GM23248 (cell line): ENCODE results near the gene RTTN. TPM values are rescaled to one million over a fixed set of nuclear protein-coding genes. Genes with fewer than 3 reads are reported as not detected.

Source experiments
- DNase-seq: peaks from one replicate; pipeline ENCODE4 v3.0.0-alpha.2; 2015
- H2AFZ ChIP-seq: fragments of 200-600 bp; sonication (generic); 2 replicates; pipeline ENCODE4 v1.6.1; 2016; ENCODE audit warnings: antibody characterized with exemption
- H3F3A ChIP-seq: fragments of 200-600 bp; sonication (generic); 2 replicates; pipeline ENCODE4 v1.6.1; 2016; ENCODE audit warnings: mild to moderate bottlenecking, antibody characterized with exemption, mixed run types; ENCODE audit not compliant: insufficient read depth
- H3K27ac ChIP-seq: fragments of 200-600 bp; sonication (generic); 2 replicates; pipeline ENCODE4 v1.5.1; 2016; ENCODE audit warnings: mild to moderate bottlenecking
- H3K27me3 ChIP-seq: fragments of 200-600 bp; sonication (generic); replicated peaks from 2 replicates; pipeline ENCODE4 v1.6.1; 2016; ENCODE audit warnings: mild to moderate bottlenecking; ENCODE audit not compliant: insufficient read depth
- H3K36me3 ChIP-seq: fragments of 200-600 bp; sonication (generic); 2 replicates; pipeline ENCODE4 v1.6.1; 2016; ENCODE audit warnings: low read depth, mild to moderate bottlenecking
- H3K4me1 ChIP-seq: fragments of 200-600 bp; sonication (generic); 2 replicates; pipeline ENCODE4 v1.6.1; 2016; ENCODE audit warnings: mild to moderate bottlenecking; ENCODE audit not compliant: insufficient read depth
- H3K4me2 ChIP-seq: fragments of 200-600 bp; sonication (generic); one replicate; pipeline ENCODE4 v1.6.1; 2016; ENCODE audit warnings: mild to moderate bottlenecking; ENCODE audit not compliant: unreplicated experiment
- H3K4me3 ChIP-seq: fragments of 200-600 bp; sonication (generic); 2 replicates; pipeline ENCODE4 v1.5.1; 2016; ENCODE audit warnings: mild to moderate bottlenecking
- H3K79me2 ChIP-seq: fragments of 200-600 bp; sonication (generic); 2 replicates; pipeline ENCODE4 v1.6.1; 2016; ENCODE audit warnings: mild to moderate bottlenecking; ENCODE audit not compliant: insufficient read depth
- H3K9ac ChIP-seq: fragments of 200-600 bp; sonication (generic); 2 replicates; pipeline ENCODE4 v1.6.1; 2016; ENCODE audit warnings: mild to moderate bottlenecking
- H3K9me2 ChIP-seq: fragments of 200-600 bp; sonication (generic); 2 replicates; pipeline ENCODE4 v1.6.1; 2016; ENCODE audit warnings: mixed run types, mild to moderate bottlenecking, moderate library complexity; ENCODE audit not compliant: insufficient read depth
- H3K9me3 ChIP-seq: fragments of 200-600 bp; sonication (generic); one replicate; pipeline ENCODE4 v1.6.1; 2017; ENCODE audit warnings: low read depth
- H4K20me1 ChIP-seq: fragments of 200-600 bp; sonication (generic); 2 replicates; pipeline ENCODE4 v1.6.0; 2016; ENCODE audit not compliant: insufficient read depth
- EZH2 ChIP-seq: fragments of 200-600 bp; sonication (generic); IDR thresholded peaks from 2 replicates; pipeline ENCODE4 v1.6.1; 2018; ENCODE audit warnings: antibody characterized with exemption, mild to moderate bottlenecking; ENCODE audit not compliant: insufficient read depth, poor library complexity, severe bottlenecking
- EZH2phosphoT487 ChIP-seq: fragments of 200-600 bp; sonication (generic); IDR thresholded peaks from 2 replicates; pipeline ENCODE4 v1.6.1; 2018; ENCODE audit warnings: antibody characterized with exemption, moderate library complexity, mild to moderate bottlenecking, low read depth; ENCODE audit not compliant: insufficient read depth
- WGBS, 2 experiments: methylation state at CpG; one replicate each; pipeline ENCODE4 v1.1.6; 2015 to 2017; ENCODE audit warnings: low lambda C conversion rate in 2 of 2, low coverage in 1 of 2; ENCODE audit errors: missing lambda C conversion rate in 2 of 2; 5-methylcytosine and 5-hydroxymethylcytosine counted together
- in situ Hi-C: fragments of 300-500 bp; cut with MboI; formaldehyde crosslinking; loops from 2 replicates; pipeline ENCODE4 v1.15.0; 2020
- polyA plus RNA-seq: library from polyadenylated mRNA; unstranded; fragments of >200 nt; fragmentation: Nextera tagmentation; extraction: Ambion mirVana; gene quantifications from 2 replicates; pipeline ENCODE4 v1.2.1, GENCODE V29; 2016
- total RNA-seq: library from RNA; depleted of rRNA; stranded (reverse); fragments of >200 nt; shearing (Covaris generic); gene quantifications from 2 replicates; pipeline ENCODE4 v1.2.3, GENCODE V29; 2014

RTTN gene
- total and polyA plus RNA-seq, 2 experiments from 2014 or later, result 12.4 to 19.3 TPM

- DNase-seq, result peak; percentile 74
- 100% methylated on average over 1 of the region's 1 CpG for WGBS, 2 experiments
- in situ Hi-C loops, result no loop called here
Observed at GRCh38 chr18:69974365-69974764, 231.1 kb downstream of the RTTN start.

GRCh38 chr18:69969491-69969890, 236.0 kb downstream of the RTTN start:
- Histone ChIP-seq H3K79me2 (no peaks in the 10 kb centered on the region), H3F3A (no peaks in the 10 kb centered on the region), H4K20me1 (no peaks in the 10 kb centered on the region), H3K9ac (no peak overlapping the region), H2AFZ (no peak overlapping the region), H3K4me1 (no peaks in the 10 kb centered on the region), H3K9me3 (no peaks in the 10 kb centered on the region), H3K4me3 (no peak overlapping the region), H3K27ac (no peak overlapping the region), H3K9me2 (no peaks in the 10 kb centered on the region), H3K27me3 (no peaks in the 10 kb centered on the region), H3K4me2 (no peak overlapping the region), H3K36me3 (0 out of 2 replicates have a peak, but pooled peaks cover 4% of the 10 kb centered on the region)
- TF ChIP-seq EZH2phosphoT487 (no peak), EZH2 (no peak)
- in situ Hi-C loops, result no loop called here
- WGBS, 2 experiments, result 95 to 97% methylated on average over 2 of the region's 2 CpGs
- DNase-seq, result no peak

More at GRCh38 chr18:69974365-69974764, 231.1 kb downstream of the RTTN start:
- H3K9me2 ChIP-seq, result no peaks in the 10 kb centered on the region
- H2AFZ ChIP-seq, result no peak overlapping the region
- no peaks in the 10 kb centered on the region for H3F3A ChIP-seq
- H3K9me3 ChIP-seq, result no peaks in the 10 kb centered on the region
- H3K79me2 ChIP-seq, result no peaks in the 10 kb centered on the region
- TF ChIP-seq EZH2 (no peak), EZH2phosphoT487 (no peak)
- H3K4me3 ChIP-seq, result no peak overlapping the region
- H3K4me2 ChIP-seq, result no peak overlapping the region
- no peak overlapping the region for H3K9ac ChIP-seq
- no peaks in the 10 kb centered on the region for H4K20me1 ChIP-seq
- H3K36me3 ChIP-seq, result 0 out of 2 replicates have a peak, but pooled peaks cover 14% of the 10 kb centered on the region
- H3K27ac ChIP-seq, result no peak overlapping the region
- H3K27me3 ChIP-seq, result no peaks in the 10 kb centered on the region
- no peaks in the 10 kb centered on the region for H3K4me1 ChIP-seq

GRCh38 chr18:69968039-69968438, 237.4 kb downstream of the RTTN start:
- TF ChIP-seq EZH2phosphoT487 (no peak), EZH2 (no peak)
- H3K27ac ChIP-seq, result no peak overlapping the region
- H3K27me3 ChIP-seq, result no peaks in the 10 kb centered on the region
- H4K20me1 ChIP-seq, result no peaks in the 10 kb centered on the region
- in situ Hi-C loops, result no loop called here
- H3F3A ChIP-seq, result no peaks in the 10 kb centered on the region
- H3K9ac ChIP-seq, result no peak overlapping the region
- 0 out of 2 replicates have a peak, but pooled peaks cover 4% of the 10 kb centered on the region for H3K36me3 ChIP-seq
- H3K9me3 ChIP-seq, result no peaks in the 10 kb centered on the region
- no peaks in the 10 kb centered on the region for H3K4me1 ChIP-seq
- DNase-seq, result no peak
- WGBS, 2 experiments, result 63 to 65% methylated on average over 8 of the region's 8 CpGs
- no peak overlapping the region for H3K4me2 ChIP-seq
- H3K4me3 ChIP-seq, result no peak overlapping the region
- no peaks in the 10 kb centered on the region for H3K79me2 ChIP-seq
- no peaks in the 10 kb centered on the region for H3K9me2 ChIP-seq
- H2AFZ ChIP-seq, result no peak overlapping the region

DNA sequence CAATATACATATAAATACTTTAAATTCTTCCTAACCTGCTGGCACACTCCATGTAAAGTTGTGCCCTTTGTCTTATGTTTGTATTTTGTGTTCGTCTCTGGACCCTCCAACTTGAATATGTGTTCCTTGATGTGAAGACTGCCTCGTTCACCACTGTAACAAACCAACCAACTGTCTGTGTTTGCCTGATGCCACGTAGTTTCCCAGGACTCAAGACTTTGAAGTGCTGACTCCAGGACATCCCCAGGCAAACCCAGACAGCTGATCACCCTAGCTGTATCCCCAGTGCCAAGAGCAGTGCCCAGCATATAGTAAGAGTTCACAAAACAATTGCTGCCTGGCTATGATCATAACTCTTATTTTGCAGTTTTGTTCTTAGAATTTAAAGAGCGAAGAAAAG, 242.3 kb downstream of the RTTN start:
- H4K20me1 ChIP-seq, result no peaks in the 10 kb centered on the region

GRCh38 chr18:69961718-69962117, 243.8 kb downstream of the RTTN start:
- H3K9me2 ChIP-seq, result no peaks in the 10 kb centered on the region
- H3K27ac ChIP-seq, result no peak overlapping the region
- H3K4me3 ChIP-seq, result no peak overlapping the region
- WGBS, 2 experiments, result 97 to 100% methylated on average over 3 of the region's 3 CpGs
- no peaks in the 10 kb centered on the region for H3K27me3 ChIP-seq
- H3K4me1 ChIP-seq, result no peaks in the 10 kb centered on the region
- H3K4me2 ChIP-seq, result no peak overlapping the region
- no peak overlapping the region for H3K9ac ChIP-seq
- no peak overlapping the region for H2AFZ ChIP-seq
- in situ Hi-C loops, result no loop called here
- H3F3A ChIP-seq, result no peaks in the 10 kb centered on the region
- no peaks in the 10 kb centered on the region for H4K20me1 ChIP-seq
- no peak for DNase-seq
- H3K36me3 ChIP-seq, result no peaks in the 10 kb centered on the region; the same call in 1 of the 2 replicates
- H3K79me2 ChIP-seq, result no peaks in the 10 kb centered on the region
- H3K9me3 ChIP-seq, result no peaks in the 10 kb centered on the region
- no peak for TF ChIP-seq EZH2phosphoT487

More for the DNA sequence above, 242.3 kb downstream of the RTTN start:
- WGBS, 2 experiments, result 88 to 94% methylated on average over 4 of the region's 4 CpGs
- no peaks in the 10 kb centered on the region for H3K9me2 ChIP-seq
- H3K27me3 ChIP-seq, result no peaks in the 10 kb centered on the region
- in situ Hi-C loops, result no loop called here
- no peak for DNase-seq
- no peak overlapping the region for H3K4me2 ChIP-seq
- no peaks in the 10 kb centered on the region for H3K9me3 ChIP-seq
- no peaks in the 10 kb centered on the region for H3F3A ChIP-seq
- H3K4me1 ChIP-seq, result no peaks in the 10 kb centered on the region
- TF ChIP-seq EZH2, result no peak
- no peak for TF ChIP-seq EZH2phosphoT487
- no peaks in the 10 kb centered on the region for H3K79me2 ChIP-seq
- no peak overlapping the region for H3K4me3 ChIP-seq
- no peak overlapping the region for H3K27ac ChIP-seq
- H3K9ac ChIP-seq, result no peak overlapping the region
- no peak overlapping the region for H2AFZ ChIP-seq
- no peaks in the 10 kb centered on the region; the same call in 1 of the 2 replicates for H3K36me3 ChIP-seq
